Measurements from ENCODE around the gene HPN.

DNA sequence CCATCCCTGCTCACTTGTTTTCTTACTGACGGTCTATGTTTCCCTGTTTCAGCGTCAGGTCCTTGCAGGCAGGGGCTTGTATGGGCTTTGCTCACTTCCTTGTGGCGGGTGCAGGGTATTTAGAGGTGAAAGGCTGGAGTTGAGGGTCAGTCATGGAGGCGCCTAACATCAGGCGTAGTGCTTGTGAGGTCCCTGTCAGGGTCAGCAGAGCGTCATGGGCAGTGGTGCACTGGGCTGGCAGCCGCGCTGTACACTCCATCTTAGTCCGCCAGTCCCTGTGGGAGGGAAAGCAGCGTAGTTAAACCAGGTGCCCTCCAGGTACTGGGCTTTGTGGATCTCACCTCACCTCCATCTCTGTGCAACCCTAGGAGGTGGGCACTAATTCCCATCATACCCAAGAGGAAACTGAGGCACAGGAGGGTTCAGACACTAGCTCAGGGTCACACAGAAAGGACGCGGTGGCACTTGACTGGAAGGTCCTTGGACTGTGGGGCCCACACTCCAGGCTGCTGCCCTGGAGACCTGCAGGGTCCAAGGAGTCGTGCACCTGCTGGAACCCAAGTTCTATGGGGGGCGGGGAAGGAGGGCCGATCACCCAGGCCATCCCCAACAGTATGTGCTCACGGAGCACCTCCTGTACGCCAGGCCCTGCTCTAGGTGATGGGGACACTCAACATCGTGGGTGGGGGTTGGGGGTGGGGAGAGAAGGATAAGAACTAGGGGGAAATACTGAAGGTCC lies 36.8 kb upstream of the HPN start:
- TF ChIP-seq, protein P1, sequence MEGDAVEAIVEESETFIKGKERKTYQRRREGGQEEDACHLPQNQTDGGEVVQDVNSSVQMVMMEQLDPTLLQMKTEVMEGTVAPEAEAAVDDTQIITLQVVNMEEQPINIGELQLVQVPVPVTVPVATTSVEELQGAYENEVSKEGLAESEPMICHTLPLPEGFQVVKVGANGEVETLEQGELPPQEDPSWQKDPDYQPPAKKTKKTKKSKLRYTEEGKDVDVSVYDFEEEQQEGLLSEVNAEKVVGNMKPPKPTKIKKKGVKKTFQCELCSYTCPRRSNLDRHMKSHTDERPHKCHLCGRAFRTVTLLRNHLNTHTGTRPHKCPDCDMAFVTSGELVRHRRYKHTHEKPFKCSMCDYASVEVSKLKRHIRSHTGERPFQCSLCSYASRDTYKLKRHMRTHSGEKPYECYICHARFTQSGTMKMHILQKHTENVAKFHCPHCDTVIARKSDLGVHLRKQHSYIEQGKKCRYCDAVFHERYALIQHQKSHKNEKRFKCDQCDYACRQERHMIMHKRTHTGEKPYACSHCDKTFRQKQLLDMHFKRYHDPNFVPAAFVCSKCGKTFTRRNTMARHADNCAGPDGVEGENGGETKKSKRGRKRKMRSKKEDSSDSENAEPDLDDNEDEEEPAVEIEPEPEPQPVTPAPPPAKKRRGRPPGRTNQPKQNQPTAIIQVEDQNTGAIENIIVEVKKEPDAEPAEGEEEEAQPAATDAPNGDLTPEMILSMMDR (IDR thresholded peaks at IDR 0.05), result no peak
- TF ChIP-seq ZFX (IDR thresholded peaks at IDR 0.05; ENCODE audit: borderline replicate concordance), result no peak

Data from 22Rv1 (cell line).